NCI-H1417 treated with DMSO at 0.1 percent for 48 hours (cell line): ENCODE results near the gene MIB1.

ENCODE experiments used
- DNase-seq: peaks from one replicate; lab custom pipeline; 2025; lab: John Stamatoyannopoulos, UW

The MIB1 gene

DNA sequence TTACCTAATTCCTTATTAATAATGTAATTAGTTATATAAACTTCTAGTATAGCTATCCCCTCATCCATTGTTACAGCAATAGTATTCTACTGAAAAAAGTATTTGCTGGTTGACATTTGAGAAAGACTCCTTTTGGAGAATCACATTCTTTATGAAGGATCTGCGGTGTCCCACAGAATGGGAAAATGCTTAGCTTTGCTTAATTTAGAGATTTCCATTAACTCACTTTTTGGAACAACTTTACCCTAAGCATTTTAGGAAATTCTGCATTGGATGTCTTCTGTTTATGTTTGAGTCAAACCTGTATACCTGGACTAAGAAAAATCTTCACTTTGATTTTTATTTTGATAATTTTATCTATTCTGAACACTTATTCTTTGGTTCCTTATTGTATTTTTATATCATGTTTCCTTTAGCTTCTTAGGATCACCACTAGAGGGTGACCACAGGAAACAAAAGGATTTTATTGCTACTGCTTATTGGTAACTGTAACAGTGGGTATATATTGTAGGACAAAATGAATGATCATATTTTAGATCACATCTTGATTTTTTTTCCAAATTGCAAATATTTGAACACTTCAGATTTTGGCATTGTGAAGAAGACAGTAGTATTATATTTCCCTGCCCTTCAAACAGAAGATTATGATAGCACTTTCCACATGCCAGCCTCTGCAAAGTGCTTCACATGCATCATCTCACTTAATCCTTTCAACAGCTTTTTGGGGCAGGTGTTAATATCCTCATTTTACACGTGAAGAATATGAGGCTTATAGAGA is 79.6 kb downstream of the MIB1 start:
- no peak for DNase-seq

- no peak for DNase-seq
Observed at GRCh38 chr18:21820811-21821143, 80.2 kb downstream of the MIB1 start.

DNA sequence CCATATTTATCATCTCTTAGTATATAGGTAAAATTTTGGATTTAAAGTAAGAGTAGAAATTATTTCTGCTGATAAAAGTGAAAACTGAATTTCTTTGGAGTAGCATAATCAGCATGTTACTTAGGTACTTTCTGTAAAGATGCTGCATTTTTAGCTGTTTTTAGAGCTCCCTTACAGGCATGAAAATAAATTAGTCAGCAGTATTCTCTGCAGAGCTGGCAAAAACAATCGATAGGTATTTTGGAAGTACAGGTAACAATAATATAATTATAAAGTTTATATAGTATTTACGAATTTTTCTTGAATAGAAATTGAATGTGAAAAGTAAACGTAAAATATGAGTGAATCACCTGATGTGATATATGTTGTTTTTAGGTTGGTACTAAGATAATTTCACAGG is 83.3 kb downstream of the MIB1 start:
- no peak for DNase-seq

DNA sequence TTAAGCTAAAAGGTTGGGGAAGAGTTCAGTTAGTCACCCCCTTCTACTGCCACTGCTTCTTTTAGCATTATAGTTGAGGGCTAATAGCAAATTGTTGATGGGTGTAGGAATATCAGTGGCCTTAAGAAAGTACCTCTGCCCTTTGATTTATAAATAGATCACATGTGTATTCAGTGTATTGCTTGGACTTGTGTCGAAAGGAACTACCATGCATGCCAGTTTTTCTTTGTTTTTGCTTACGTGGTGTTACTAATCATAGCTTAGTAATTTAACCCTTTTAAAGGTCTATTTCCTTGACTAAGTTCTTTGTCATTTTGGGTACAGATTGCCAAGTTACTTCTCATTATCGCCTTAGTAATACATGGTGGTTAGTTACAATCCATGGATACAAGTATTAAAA is 85.6 kb downstream of the MIB1 start:
- DNase-seq, result no peak

DNA sequence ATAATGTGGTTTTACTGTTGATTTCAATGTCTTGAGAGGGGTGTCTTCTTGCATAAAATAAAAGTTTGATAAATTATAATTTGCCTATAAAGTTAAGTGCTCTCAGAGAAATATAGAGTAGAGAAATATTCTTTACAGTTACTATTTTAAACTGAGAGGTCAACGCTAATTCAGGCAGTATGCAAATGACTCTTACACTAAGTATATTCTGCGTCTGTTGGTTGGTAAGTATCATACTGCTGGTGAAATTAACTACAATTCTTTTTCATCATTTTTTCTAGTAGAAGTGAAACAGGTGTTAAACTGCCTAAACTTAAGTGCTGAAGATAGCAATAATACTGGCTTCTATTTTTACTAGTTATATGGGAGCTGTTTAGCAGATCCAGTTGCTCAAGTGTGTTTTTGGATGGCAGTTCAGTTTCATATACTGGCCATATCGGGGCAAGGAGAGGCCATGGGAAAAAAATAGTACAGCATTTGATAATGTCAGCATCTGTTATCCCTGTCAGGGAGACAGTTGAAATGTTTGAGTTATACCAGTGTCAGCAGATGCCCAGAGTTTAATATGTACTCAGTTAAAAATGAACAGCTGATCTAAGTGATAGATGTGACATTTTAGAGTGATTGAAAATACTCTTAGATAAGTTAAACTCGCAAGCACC is 86.2 kb downstream of the MIB1 start:
- DNase-seq, result no peak

DNA sequence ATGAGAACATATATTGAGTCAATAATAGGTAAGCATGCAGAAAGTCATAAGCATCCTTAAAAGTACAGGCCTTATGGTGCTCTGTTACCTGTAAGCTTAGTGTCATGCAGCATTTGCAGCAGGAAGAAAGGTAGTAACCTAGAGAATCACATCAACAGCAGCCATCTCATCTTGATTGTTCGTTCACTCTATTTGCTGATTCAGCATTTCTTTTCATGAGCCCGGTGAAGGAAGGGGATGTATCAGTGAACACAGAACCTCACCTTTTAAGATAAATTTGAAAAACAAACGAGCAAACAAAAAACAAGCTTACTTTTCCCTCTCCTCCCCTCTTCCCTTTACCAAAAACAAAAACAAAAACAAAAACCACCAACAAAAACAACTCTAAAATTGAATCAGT is 89.9 kb downstream of the MIB1 start:
- DNase-seq, result no peak

- no peak for DNase-seq
Observed at GRCh38 chr18:21831413-21831831, 90.8 kb downstream of the MIB1 start.

DNA sequence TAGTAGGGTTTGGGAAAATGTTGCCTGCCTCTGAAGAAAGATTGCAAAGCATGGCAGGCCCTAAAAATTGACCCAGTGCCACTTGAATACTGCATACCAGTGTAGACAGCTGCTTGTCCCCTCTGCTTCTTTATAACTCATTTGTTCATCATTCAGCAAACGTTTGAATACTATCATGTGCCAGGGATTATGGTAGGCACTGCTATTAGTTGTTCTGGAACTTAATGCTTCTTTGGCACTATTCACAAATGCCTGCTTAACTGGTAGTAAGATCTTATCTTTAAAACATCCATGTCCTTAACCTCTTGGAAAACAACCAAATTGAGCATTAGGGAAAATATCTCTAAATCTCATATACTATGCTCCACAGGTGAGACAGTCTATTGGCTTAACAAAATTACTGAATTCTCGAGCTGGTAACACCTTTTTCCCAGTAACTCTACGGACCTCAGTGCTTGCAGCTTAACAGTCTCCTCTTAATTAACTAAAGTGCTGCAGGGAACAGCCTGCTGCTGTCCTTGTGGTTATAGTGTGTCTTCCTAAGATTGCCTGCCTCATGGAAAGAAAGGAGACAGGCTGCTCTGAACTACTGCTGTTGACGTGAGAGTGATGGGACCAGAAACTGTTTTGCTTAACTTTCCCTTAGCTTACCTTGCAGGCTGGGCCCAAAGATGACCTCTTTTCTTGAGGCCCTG is 93.2 kb downstream of the MIB1 start:
- DNase-seq, result no peak

- no peak for DNase-seq
Observed at GRCh38 chr18:21834299-21834660, 93.7 kb downstream of the MIB1 start.

GRCh38 chr18:21841570-21841969 is 101.0 kb downstream of the MIB1 start:
- DNase-seq, result no peak

DNA sequence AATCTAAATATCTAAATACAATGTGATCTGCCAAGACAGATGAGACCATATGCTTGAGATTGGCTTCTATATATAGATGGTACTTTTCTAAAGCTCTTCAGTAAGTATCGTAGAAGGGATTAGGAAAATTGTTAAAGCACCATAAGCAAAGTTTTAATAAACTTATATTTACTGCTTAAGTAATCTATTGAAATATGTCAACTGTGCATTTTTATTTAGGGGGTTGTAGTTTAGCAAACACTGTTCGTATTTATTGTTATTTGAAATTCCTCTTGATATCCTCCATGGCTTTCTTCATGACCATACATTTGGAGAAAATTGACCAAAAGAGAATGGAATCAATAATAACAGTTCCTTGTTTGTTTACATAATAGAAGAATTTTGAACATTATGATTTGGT is 102.7 kb downstream of the MIB1 start:
- no peak for DNase-seq

- DNase-seq, result no peak
Observed at GRCh38 chr18:21851327-21851961, 110.9 kb downstream of the MIB1 start.

DNA sequence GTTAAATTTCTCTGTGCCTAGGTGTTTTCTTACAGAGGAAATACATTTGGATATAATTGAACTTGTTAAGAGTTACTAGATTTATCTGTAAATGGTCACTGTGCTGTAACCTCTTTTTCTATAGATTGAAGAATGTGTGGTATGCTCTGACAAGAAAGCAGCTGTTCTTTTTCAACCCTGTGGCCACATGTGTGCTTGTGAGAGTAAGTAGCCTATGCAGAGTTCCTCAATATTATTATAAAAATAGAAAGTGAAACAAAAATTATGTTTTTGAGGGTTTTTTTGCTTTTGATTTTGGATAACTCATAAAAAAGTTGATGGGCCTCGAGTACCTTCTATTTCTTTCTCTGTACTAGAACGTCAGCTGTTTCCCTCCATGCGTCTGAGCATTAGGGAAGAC is 112.4 kb downstream of the MIB1 start:
- no peak for DNase-seq

DNA sequence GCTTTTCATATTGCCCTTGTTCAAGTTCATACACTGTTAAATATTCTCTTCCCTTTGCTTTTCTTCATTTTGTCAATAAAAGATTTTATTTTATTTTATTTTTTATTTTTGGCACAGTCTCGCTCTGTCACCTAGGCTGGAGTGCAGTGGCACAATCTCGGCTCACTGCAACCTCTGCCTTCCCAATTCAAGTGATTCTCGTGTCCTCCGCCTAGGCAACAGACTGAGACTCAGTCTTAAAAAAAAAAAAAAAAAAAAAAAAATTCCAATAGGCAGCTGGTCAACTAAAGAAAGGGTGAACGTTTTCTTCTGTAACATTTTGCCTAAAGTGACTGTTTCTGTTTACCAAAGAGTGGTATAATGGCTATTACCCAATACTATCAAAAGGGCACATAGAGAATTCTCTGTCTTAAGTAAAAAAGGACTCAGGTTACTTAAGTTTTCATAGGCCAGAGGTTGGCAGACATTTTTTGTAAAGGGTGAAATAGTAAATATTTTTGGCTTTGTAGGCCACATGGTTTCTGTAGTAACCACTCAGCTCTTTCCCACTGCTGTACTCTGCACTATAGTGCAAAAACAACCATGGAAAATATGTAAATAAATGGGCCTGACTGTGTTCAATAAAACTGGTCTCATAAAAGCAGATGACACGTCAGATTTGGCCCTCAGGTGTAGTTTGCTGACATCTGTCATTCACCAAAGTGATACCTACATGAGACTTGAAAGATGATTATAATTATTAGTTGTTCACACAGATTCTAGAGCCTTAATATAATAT is 113.4 kb downstream of the MIB1 start:
- DNase-seq, result no peak

DNA sequence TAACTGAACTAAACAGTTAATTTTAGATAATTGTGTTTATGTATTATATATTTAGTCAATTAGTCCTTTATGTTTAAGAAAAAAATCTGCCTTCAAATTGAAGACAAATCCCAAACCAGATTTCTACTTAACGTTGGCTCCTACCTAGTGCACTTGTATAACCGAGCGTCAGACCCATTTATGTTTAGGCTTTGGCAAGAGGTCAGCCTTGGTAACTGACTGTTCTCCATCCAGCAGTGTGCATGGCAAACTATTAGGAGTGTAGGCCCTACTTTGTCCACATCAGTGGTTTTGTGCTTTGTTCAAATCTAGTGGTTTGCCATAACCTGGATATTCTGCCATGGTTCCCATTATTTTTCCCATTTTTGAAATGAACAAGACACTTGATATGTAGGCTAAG is 114.8 kb downstream of the MIB1 start:
- DNase-seq, result no peak

GRCh38 chr18:21857871-21858270 is 117.3 kb downstream of the MIB1 start:
- no peak for DNase-seq

- no peak for DNase-seq
Observed at GRCh38 chr18:21858544-21858943, 118.0 kb downstream of the MIB1 start.

DNA sequence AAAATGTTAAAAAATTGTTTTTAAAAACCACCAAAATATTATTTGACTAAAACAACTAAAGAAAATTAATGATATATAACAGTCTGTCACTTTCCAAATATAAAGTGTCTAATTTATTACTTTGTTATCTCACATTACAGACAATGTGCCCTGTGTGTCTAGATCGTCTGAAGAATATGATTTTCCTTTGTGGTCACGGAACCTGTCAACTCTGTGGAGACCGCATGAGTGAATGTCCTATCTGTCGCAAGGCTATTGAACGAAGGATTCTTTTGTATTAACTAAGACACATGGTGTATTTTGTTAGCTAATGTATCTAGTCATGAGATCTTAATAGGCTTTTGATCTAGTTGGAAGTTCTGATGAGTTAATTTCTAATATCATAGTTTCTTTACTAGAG is 123.8 kb downstream of the MIB1 start:
- DNase-seq, result no peak

DNA sequence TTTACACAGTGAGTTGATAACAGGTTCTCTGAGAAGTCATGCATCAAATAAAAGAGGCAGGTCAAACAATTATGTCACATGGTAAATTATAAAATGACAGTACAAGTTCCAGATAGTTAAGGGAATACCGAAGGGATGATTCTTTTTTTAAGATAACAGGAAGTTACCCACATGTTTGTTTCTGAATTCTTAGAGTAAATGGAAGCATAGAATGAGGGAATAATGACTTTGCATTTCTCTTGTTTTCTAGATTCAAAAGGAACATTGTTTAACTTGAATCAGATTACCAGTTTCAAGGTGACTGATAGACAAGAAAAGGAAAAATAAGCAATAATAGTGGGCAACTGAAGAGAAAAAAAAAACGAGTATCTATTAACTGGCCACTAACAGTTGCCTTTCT is 124.5 kb downstream of the MIB1 start:
- DNase-seq, result no peak

DNA sequence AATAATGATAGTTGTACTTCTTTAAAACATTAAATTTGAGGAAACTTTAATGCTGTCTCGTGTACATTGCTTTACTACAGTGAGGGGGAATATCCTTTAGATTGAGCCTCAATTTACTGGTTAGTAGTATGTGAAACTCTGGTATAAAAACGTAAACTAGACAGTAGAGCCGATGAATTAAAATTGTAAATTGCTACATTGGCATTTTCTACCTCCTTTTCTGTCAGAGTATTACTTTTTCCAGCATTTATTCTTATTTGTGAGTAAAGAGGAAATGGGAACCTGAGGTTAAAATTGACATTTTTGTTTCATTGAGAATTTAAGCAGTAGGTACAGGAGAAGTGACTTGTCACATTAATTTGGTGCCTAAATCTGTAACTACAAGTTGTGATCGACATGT is 128.2 kb downstream of the MIB1 start:
- DNase-seq, result no peak

DNA sequence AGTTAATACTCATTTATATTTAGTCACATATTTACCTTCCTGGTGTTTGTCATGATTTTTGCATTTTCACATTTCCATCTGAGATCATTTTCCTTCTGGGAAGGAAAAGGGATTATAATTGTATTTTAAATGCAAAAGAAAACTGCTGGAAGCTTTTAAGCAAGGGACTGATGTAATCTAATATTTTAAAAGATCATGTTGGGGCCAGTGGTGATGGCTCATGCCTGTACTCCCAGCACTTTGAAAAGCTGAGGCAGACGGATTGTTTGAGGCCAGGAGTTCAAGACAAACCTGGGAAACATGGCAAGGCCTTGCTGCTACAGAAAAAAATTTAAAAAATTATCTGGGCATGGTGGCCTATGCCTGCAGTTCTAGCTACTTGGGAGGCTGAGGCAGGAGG is 149.0 kb downstream of the MIB1 start:
- no peak for DNase-seq
